Body of pancreas (tissue), 4 donors: ENCODE data around the gene SAC3D1.

Experiments used
- POLR2A ChIP-seq, 3 donors: fragments of 450-650 bp; IDR thresholded peaks; one replicate each; pipeline ENCODE4 v1.6.1; 2016; ENCODE audit warnings: antibody characterized with exemption in 3 of 3, mild to moderate bottlenecking in 2 of 3
- TF ChIP-seq, protein P1 (sequence below), 7 experiments: fragments of 450-650 bp in 4 of 7; fragments of 200-600 bp in 3 of 7; sonication (generic) in 3 of 7; IDR thresholded peaks; one replicate each; pipeline ENCODE4 v1.5.1; 2016 to 2019; ENCODE audit warnings: antibody characterized with exemption in 7 of 7

DNA sequence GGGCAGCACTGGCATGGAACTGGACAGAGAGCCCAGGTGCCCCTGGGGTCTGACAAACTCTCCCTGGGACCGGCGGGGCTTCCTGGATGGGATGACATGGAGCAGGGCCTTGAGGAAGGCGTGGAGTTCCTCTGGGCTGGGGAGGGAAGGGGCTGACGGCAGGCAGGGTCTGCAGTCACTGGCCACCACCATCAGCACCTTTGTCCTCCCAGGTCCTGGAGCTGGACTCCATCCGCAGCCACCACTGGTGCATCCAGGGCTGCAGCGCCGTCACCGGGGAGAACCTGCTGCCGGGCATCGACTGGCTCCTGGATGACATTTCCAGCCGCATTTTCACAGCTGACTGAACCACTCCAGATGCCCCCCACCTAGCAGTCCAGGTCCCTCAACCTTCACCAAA lies 19.5 kb upstream of the SAC3D1 start:
- TF ChIP-seq, protein P1, sequence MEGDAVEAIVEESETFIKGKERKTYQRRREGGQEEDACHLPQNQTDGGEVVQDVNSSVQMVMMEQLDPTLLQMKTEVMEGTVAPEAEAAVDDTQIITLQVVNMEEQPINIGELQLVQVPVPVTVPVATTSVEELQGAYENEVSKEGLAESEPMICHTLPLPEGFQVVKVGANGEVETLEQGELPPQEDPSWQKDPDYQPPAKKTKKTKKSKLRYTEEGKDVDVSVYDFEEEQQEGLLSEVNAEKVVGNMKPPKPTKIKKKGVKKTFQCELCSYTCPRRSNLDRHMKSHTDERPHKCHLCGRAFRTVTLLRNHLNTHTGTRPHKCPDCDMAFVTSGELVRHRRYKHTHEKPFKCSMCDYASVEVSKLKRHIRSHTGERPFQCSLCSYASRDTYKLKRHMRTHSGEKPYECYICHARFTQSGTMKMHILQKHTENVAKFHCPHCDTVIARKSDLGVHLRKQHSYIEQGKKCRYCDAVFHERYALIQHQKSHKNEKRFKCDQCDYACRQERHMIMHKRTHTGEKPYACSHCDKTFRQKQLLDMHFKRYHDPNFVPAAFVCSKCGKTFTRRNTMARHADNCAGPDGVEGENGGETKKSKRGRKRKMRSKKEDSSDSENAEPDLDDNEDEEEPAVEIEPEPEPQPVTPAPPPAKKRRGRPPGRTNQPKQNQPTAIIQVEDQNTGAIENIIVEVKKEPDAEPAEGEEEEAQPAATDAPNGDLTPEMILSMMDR (IDR thresholded peaks at IDR 0.05), result no peak
- TF ChIP-seq POLR2A (IDR thresholded peaks at IDR 0.05), result no peak
